GM23248 (cell line): ENCODE data around the gene FTO. TPM values are rescaled to one million over a fixed set of nuclear protein-coding genes. Genes with fewer than 3 reads are reported as not detected.
A peak's percentile ranks its signal among the peaks of the same experiment; 100 is the strongest.

ENCODE experiments used
- DNase-seq: peaks from one replicate; pipeline ENCODE4 v3.0.0-alpha.2; 2015
- H2AFZ ChIP-seq: fragments of 200-600 bp; sonication (generic); 2 replicates; pipeline ENCODE4 v1.6.1; 2016; ENCODE audit warnings: antibody characterized with exemption
- H3F3A ChIP-seq: fragments of 200-600 bp; sonication (generic); 2 replicates; pipeline ENCODE4 v1.6.1; 2016; ENCODE audit warnings: mild to moderate bottlenecking, antibody characterized with exemption, mixed run types; ENCODE audit not compliant: insufficient read depth
- H3K27ac ChIP-seq: fragments of 200-600 bp; sonication (generic); 2 replicates; pipeline ENCODE4 v1.5.1; 2016; ENCODE audit warnings: mild to moderate bottlenecking
- H3K27me3 ChIP-seq: fragments of 200-600 bp; sonication (generic); replicated peaks from 2 replicates; pipeline ENCODE4 v1.6.1; 2016; ENCODE audit warnings: mild to moderate bottlenecking; ENCODE audit not compliant: insufficient read depth
- H3K36me3 ChIP-seq: fragments of 200-600 bp; sonication (generic); 2 replicates; pipeline ENCODE4 v1.6.1; 2016; ENCODE audit warnings: low read depth, mild to moderate bottlenecking
- H3K4me1 ChIP-seq: fragments of 200-600 bp; sonication (generic); 2 replicates; pipeline ENCODE4 v1.6.1; 2016; ENCODE audit warnings: mild to moderate bottlenecking; ENCODE audit not compliant: insufficient read depth
- H3K4me2 ChIP-seq: fragments of 200-600 bp; sonication (generic); one replicate; pipeline ENCODE4 v1.6.1; 2016; ENCODE audit warnings: mild to moderate bottlenecking; ENCODE audit not compliant: unreplicated experiment
- H3K4me3 ChIP-seq: fragments of 200-600 bp; sonication (generic); 2 replicates; pipeline ENCODE4 v1.5.1; 2016; ENCODE audit warnings: mild to moderate bottlenecking
- H3K79me2 ChIP-seq: fragments of 200-600 bp; sonication (generic); 2 replicates; pipeline ENCODE4 v1.6.1; 2016; ENCODE audit warnings: mild to moderate bottlenecking; ENCODE audit not compliant: insufficient read depth
- H3K9ac ChIP-seq: fragments of 200-600 bp; sonication (generic); 2 replicates; pipeline ENCODE4 v1.6.1; 2016; ENCODE audit warnings: mild to moderate bottlenecking
- H3K9me2 ChIP-seq: fragments of 200-600 bp; sonication (generic); 2 replicates; pipeline ENCODE4 v1.6.1; 2016; ENCODE audit warnings: mixed run types, mild to moderate bottlenecking, moderate library complexity; ENCODE audit not compliant: insufficient read depth
- H3K9me3 ChIP-seq: fragments of 200-600 bp; sonication (generic); one replicate; pipeline ENCODE4 v1.6.1; 2017; ENCODE audit warnings: low read depth
- H4K20me1 ChIP-seq: fragments of 200-600 bp; sonication (generic); 2 replicates; pipeline ENCODE4 v1.6.0; 2016; ENCODE audit not compliant: insufficient read depth
- EZH2 ChIP-seq: fragments of 200-600 bp; sonication (generic); IDR thresholded peaks from 2 replicates; pipeline ENCODE4 v1.6.1; 2018; ENCODE audit warnings: antibody characterized with exemption, mild to moderate bottlenecking; ENCODE audit not compliant: insufficient read depth, poor library complexity, severe bottlenecking
- EZH2phosphoT487 ChIP-seq: fragments of 200-600 bp; sonication (generic); IDR thresholded peaks from 2 replicates; pipeline ENCODE4 v1.6.1; 2018; ENCODE audit warnings: antibody characterized with exemption, moderate library complexity, mild to moderate bottlenecking, low read depth; ENCODE audit not compliant: insufficient read depth
- WGBS, 2 experiments: methylation state at CpG; one replicate each; pipeline ENCODE4 v1.1.6; 2015 to 2017; ENCODE audit warnings: low lambda C conversion rate in 2 of 2, low coverage in 1 of 2; ENCODE audit errors: missing lambda C conversion rate in 2 of 2; 5-methylcytosine and 5-hydroxymethylcytosine counted together
- in situ Hi-C: fragments of 300-500 bp; cut with MboI; formaldehyde crosslinking; loops from 2 replicates; pipeline ENCODE4 v1.15.0; 2020
- polyA plus RNA-seq: library from polyadenylated mRNA; unstranded; fragments of >200 nt; fragmentation: Nextera tagmentation; extraction: Ambion mirVana; gene quantifications from 2 replicates; pipeline ENCODE4 v1.2.1, GENCODE V29; 2016
- total RNA-seq: library from RNA; depleted of rRNA; stranded (reverse); fragments of >200 nt; shearing (Covaris generic); gene quantifications from 2 replicates; pipeline ENCODE4 v1.2.3, GENCODE V29; 2014

Gene FTO
- total and polyA plus RNA-seq, 2 experiments from 2014 or later, result 85.3 to 99.2 TPM

DNA sequence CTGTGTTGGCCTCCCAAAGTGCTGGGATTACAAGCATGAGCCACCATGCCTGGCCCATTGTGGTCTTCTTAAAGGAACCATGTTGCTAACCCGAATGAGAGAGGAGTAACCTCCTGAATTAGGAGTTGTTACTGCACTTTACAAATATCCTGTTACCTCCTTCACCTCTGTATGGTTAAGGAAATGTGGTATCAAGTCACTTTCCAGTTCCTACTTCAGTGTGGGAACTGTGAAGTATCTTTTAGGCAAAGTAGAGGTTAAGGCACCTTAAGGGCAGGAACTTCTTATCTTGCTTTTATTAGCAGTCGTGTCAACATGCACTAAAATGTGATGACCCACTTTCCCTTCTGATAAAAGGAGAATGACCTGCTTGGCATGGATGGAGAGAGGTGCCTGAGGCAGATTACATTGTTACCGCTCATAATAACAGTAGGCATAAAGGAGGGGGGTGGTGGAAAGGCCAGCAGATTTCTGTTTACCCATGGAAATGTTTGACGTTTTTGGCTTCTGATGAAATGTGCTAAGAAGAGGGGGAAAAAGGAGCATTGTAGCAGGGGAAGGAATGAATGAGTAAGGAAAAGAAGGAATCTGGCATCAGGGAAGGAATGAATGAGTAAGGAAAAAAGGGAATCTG is 28.5 kb downstream of the FTO start:
- 52 to 58% methylated on average over 4 of the region's 4 CpGs for WGBS, 2 experiments
- no peaks in the 10 kb centered on the region; the same call in 1 of the 2 replicates for H4K20me1 ChIP-seq

GRCh38 chr16:53734908-53735307 is 31.0 kb downstream of the FTO start:
- TF ChIP-seq EZH2phosphoT487 (no peak), EZH2 (no peak)
- Histone ChIP-seq H3K79me2 (peaks cover 100% of the 10 kb centered on the region), H3F3A (no peaks in the 10 kb centered on the region), H3K27ac (no peak overlapping the region), H4K20me1 (no peaks in the 10 kb centered on the region; the same call in 1 of the 2 replicates), H3K36me3 (no peaks in the 10 kb centered on the region), H3K4me3 (no peak overlapping the region), H3K27me3 (no peaks in the 10 kb centered on the region), H3K4me2 (no peak overlapping the region), H3K4me1 (peaks cover 10% of the 10 kb centered on the region), H2AFZ (no peak overlapping the region), H3K9ac (no peak overlapping the region), H3K9me3 (no peaks in the 10 kb centered on the region), H3K9me2 (no peaks in the 10 kb centered on the region)
- DNase-seq, result no peak
- in situ Hi-C loops, result no loop called here
- WGBS, 2 experiments, result 94 to 98% methylated on average over 2 of the region's 2 CpGs

More for the DNA sequence above, 28.5 kb downstream of the FTO start:
- peak overlapping the region; percentile 18; the same call in 1 of the 2 replicates for H3K27ac ChIP-seq
- H3K4me2 ChIP-seq, result no peak overlapping the region
- peaks cover 100% of the 10 kb centered on the region for H3K79me2 ChIP-seq
- DNase-seq, result peak; percentile 35
- 0 out of 2 replicates have a peak, but pooled peaks cover 3% of the 10 kb centered on the region for H3K36me3 ChIP-seq
- H3K4me3 ChIP-seq, result no peak overlapping the region
- in situ Hi-C loops, result no loop called here
- no peaks in the 10 kb centered on the region for H3K27me3 ChIP-seq
- H3K9ac ChIP-seq, result no peak overlapping the region
- no peak overlapping the region for H2AFZ ChIP-seq
- H3K9me3 ChIP-seq, result no peaks in the 10 kb centered on the region
- H3K9me2 ChIP-seq, result no peaks in the 10 kb centered on the region
- peaks cover 10% of the 10 kb centered on the region for H3K4me1 ChIP-seq
- no peaks in the 10 kb centered on the region for H3F3A ChIP-seq
- TF ChIP-seq EZH2phosphoT487 (no peak), EZH2 (no peak)

DNA sequence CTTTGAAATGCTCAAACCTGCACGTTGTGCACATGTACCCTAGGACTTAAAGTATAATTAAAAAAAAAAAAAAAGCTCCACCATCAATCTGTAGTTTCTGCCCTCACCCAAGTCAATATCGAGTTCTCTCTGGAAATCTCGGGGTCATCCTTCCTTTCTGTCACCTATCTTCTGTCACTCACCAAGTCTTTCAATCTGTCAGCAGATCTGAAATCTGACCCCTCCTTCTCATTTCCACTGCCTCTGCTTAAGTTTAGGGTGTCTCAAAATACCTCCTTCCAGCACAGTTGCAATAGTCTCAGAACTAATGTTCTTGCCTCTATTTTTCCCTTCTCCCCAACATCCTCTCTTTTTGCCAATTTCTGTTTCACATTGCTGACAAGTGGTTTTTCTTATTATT is 32.3 kb downstream of the FTO start:
- Histone ChIP-seq H3K36me3 (no peaks in the 10 kb centered on the region), H4K20me1 (no peaks in the 10 kb centered on the region; the same call in 1 of the 2 replicates), H3K9me2 (no peaks in the 10 kb centered on the region), H3K9me3 (no peaks in the 10 kb centered on the region), H2AFZ (no peak overlapping the region), H3F3A (no peaks in the 10 kb centered on the region), H3K27me3 (no peaks in the 10 kb centered on the region), H3K9ac (no peak overlapping the region), H3K79me2 (peaks cover 100% of the 10 kb centered on the region), H3K4me1 (peaks cover 10% of the 10 kb centered on the region), H3K4me2 (no peak overlapping the region), H3K27ac (no peak overlapping the region), H3K4me3 (no peak overlapping the region)
- in situ Hi-C loops, result no loop called here
- WGBS, 2 experiments, result 39 to 40% methylated on average over 3 of the region's 3 CpGs
- TF ChIP-seq EZH2, result no peak
- TF ChIP-seq EZH2phosphoT487, result no peak
- DNase-seq, result no peak

DNA sequence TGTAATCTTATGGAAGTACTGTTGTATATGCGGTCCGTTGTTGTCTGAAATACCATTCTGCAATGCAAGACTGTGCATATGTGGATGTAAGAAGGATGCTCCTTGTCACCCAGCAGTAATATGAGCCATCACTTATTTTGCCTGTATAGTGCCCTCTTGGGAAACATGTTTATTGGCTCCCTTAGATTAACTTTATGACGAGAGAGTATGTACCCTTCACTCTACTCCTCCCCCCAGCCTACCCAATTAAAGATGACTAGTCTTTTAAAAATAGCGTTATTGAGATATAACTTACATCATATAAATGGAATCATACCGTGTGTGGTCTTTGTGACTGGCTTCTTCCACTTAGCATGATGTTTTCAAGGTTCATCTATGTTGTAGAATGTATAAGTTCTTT is 33.6 kb downstream of the FTO start:
- Histone ChIP-seq H3K4me1 (peaks cover 5% of the 10 kb centered on the region), H3K4me3 (no peak overlapping the region), H3F3A (no peaks in the 10 kb centered on the region), H3K27me3 (no peaks in the 10 kb centered on the region), H3K36me3 (no peaks in the 10 kb centered on the region), H3K9me2 (no peaks in the 10 kb centered on the region), H3K9ac (no peak overlapping the region), H4K20me1 (no peaks in the 10 kb centered on the region; the same call in 1 of the 2 replicates), H3K79me2 (peaks cover 100% of the 10 kb centered on the region), H3K9me3 (no peaks in the 10 kb centered on the region), H3K4me2 (no peak overlapping the region), H3K27ac (no peak overlapping the region), H2AFZ (no peak overlapping the region)
- in situ Hi-C loops, result no loop called here
- no peak for TF ChIP-seq EZH2
- no peak for TF ChIP-seq EZH2phosphoT487
- no peak for DNase-seq
- WGBS, 2 experiments, result 83 to 89% methylated on average over 5 of the region's 5 CpGs
